ENCODE measurements around the gene CAPN1. TPM values are rescaled to one million over a fixed set of nuclear protein-coding genes. Genes with fewer than 3 reads are reported as not detected.
A peak's percentile ranks its signal among the peaks of the same experiment; 100 is the strongest.
"Not testable (repeated sequence)": the region's sequence is repeated elsewhere in the genome, so short reads cannot be mapped to it uniquely, and the experiment has no call there.

The CAPN1 gene
- total and polyA plus RNA-seq, 12 donors, result 61.6 to 110 (median 84.8) TPM

DNA sequence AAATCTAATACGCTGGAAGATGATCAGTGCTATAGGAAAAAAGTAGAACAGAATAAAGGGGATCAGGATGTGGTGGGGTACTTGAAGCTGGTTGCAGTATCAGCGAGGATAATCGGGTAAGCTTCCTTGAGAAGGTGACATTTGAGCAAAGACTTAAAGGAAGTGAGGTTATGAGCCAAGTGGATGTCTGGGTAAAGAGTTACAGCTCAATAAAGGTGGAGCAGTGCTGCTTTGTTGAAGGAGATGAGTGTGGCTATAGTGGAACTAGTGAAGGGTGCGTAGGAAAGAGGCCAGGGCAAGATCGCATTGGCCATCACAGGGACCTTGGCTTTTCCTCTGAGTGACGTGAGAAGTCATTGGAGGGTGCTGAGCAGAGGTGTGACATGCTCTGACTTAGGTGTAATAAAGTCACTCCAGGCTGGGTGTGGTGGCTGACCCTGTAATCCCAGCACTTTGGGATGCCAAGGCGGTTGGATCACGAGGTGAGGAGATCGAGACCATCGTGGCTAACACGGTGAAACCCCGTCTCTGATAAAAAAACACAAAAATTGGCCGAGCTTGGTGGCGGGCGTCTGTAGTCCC is 45.1 kb upstream of the CAPN1 start:
- intact Hi-C loops (cut with DNase I), result loop anchor here in 2 of 10 donors (5.0 to 10.0 kb wide), 2 partner anchors 46 to 118 kb away; partner anchors contain the start of gene CAPN1 (in 1 of the 2)
- Histone ChIP-seq H3K4me1 (peaks cover 12 to 35% (median 27%) of the 10 kb centered on the region in 9 donors), H3K27me3 (no peaks in the 10 kb centered on the region), H3K27ac (no peak overlapping the region), H3K4me3 (no peak overlapping the region), H3K9me3 (no peaks in the 10 kb centered on the region), H3K36me3 (peaks cover 0 to 17% (median 6%) of the 10 kb centered on the region in 9 donors)
- 89 to 91% methylated on average over 15 of the region's 15 CpGs for whole genome bisulfite sequencing, 2 donors
- no peak for ATAC-seq
- DNase-seq, result no peak
- TF ChIP-seq, protein P1, sequence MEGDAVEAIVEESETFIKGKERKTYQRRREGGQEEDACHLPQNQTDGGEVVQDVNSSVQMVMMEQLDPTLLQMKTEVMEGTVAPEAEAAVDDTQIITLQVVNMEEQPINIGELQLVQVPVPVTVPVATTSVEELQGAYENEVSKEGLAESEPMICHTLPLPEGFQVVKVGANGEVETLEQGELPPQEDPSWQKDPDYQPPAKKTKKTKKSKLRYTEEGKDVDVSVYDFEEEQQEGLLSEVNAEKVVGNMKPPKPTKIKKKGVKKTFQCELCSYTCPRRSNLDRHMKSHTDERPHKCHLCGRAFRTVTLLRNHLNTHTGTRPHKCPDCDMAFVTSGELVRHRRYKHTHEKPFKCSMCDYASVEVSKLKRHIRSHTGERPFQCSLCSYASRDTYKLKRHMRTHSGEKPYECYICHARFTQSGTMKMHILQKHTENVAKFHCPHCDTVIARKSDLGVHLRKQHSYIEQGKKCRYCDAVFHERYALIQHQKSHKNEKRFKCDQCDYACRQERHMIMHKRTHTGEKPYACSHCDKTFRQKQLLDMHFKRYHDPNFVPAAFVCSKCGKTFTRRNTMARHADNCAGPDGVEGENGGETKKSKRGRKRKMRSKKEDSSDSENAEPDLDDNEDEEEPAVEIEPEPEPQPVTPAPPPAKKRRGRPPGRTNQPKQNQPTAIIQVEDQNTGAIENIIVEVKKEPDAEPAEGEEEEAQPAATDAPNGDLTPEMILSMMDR (IDR thresholded peaks at IDR 0.05), result no peak

DNA sequence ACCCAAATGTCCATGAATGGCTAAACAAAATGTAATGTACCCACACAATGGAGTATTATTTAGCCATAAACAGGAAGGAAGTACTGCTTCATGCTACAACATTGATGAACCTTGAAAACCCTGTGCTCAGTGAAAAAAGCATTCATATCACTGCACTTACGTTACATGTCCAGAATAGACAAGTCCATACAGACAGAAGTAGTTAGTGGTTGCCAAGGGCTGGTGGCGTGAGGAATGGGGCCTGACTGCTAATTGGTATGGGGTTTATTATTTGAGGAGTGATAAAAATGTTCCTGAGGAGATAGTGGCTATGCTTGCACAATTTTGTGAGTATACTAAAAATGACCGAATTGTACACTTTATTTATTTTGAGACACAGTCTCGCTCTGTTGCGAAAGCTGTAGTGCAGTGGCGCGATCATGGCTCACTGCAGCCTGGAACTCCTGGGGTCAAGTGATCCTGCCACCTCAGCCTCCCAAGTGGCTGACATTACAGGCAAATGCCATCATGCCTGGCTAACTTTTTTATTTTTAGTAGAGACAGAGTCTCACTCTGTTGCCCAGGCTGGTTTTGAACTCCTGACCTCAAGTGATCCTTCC is 39.7 kb upstream of the CAPN1 start:
- ATAC-seq, result no peak
- Histone ChIP-seq H3K27me3 (no peaks in the 10 kb centered on the region), H3K4me1 (no peaks in the 10 kb centered on the region), H3K36me3 (no peaks in the 10 kb centered on the region), H3K27ac (no peak overlapping the region), H3K4me3 (no peak overlapping the region), H3K9me3 (peaks cover 0 to under 1% (median 0%) of the 10 kb centered on the region in 11 donors)
- TF ChIP-seq, protein P1 (IDR thresholded peaks at IDR 0.05), result no peak
- WGBS, 2 donors, result 84 to 85% methylated on average over 7 of the region's 7 CpGs
- intact Hi-C loops (cut with DNase I), result no loop called here
- no peak for DNase-seq

DNA sequence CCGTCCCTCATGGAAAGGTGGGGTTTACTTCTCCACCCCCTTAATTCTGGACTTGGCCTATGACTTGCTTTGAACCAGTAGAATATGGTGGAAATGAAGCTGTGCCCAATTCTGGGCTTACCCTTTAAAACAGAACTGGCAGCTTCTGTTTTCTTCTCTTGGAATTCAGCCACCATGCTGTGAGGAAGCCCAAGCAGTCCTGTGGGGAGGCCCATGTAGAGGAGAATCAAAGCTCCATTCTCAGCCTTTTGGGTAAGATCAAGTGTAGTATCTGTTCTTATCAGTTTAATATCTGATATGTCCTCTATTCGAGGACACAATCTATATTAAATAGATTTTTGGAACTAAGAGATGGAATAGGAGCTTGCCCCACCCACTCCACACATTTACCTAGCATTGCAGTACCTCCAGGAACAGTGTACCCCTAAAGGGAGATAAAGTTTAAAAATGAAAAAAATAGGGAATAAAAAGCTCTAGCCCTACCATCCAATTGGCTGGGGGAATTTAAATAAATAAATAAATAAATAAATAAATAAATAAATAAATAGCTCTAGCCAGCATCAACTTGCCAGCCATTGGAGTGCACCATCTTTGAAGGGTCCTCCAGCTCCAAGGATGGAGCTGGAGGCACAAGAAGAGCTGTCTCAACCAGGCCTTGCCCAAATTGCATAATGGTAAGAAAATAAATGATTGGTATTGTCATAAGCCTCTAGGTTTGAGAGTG is 34.2 kb upstream of the CAPN1 start:
- Histone ChIP-seq H3K9me3 (peaks cover 0 to 7% (median 0%) of the 10 kb centered on the region in 11 donors), H3K27ac (no peak overlapping the region), H3K36me3 (no peaks in the 10 kb centered on the region), H3K27me3 (no peaks in the 10 kb centered on the region), H3K4me1 (peaks cover 0 to 27% (median 11%) of the 10 kb centered on the region in 9 donors), H3K4me3 (no peak overlapping the region)
- TF ChIP-seq, protein P1 (IDR thresholded peaks at IDR 0.05), result no peak
- no peak for DNase-seq
- WGBS, 2 donors, result 66 to 78% methylated on average over 2 of the region's 2 CpGs
- intact Hi-C loops (cut with DNase I), result loop anchor here in 1 of 10 donors (5.0 kb wide), 1 partner anchor 35 kb away; the partner anchor contains the start of gene CAPN1
- ATAC-seq, result no peak

DNA sequence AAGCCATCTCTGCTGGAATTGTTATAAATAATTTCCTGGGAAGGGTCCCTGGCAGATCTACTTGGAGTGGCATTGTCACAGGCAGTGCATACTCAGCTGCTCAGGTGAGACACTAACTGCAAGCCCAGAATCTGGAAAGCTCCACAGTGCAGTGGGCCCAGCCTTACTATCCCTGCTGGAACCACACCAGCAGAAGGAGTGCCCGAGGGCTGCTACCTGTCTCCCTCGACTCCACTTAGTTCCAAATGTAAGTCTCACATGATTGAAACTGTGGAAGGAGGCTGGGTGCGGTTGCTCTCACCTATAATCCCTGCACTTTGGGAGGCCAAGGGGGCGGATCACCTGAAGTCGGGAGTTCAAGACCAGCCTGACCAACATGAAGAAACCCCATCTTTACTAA is 33.1 kb upstream of the CAPN1 start:
- DNase-seq (no peak), ATAC-seq (no peak)
- H3K36me3 ChIP-seq, result no peaks in the 10 kb centered on the region
- H3K4me1 ChIP-seq, result peaks cover 0 to 32% (median 11%) of the 10 kb centered on the region in 9 donors
- 87 to 88% methylated on average over 5 of the region's 5 CpGs for WGBS, 2 donors
- TF ChIP-seq, protein P1 (IDR thresholded peaks at IDR 0.05), result no peak
- no peaks in the 10 kb centered on the region for H3K27me3 ChIP-seq
- intact Hi-C loops (cut with DNase I), result loop anchor here in 1 of 10 donors (5.0 kb wide), 1 partner anchor 34 kb away; the partner anchor contains the start of gene CAPN1
- no peak overlapping the region for H3K4me3 ChIP-seq
- peaks cover 0 to 7% (median 0%) of the 10 kb centered on the region in 11 donors for H3K9me3 ChIP-seq
- H3K27ac ChIP-seq, result no peak overlapping the region

DNA sequence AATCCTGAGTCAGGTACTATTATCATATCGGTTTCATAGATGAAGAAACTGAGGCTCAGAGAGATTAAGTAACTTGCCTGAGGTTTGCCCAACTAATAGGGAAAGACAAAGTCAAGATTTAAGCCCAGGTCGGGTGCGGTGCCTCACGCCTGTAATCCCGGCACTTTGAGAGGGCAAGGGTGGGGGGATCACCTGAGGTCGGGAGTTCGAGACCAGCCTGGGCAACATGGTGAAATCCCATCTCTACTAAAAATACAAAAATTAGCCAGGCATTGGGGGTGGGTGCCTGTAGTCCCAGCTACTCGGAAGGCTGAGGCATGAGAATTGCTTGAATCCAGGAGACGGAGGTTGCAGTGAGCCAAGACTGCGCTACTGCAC is 31.6 kb upstream of the CAPN1 start:
- H3K27me3 ChIP-seq; H3K36me3 ChIP-seq; DNase-seq; H3K9me3 ChIP-seq; intact Hi-C loops (cut with DNase I); H3K4me3 ChIP-seq: not testable (repeated sequence)
- 84 to 88% methylated on average over 10 of the region's 10 CpGs for WGBS, 2 donors
- ATAC-seq, result peak in 1 of 8 donors; percentile 15
- Histone ChIP-seq H3K27ac (peak overlapping the region; percentile 46 to 82 (median 71)), H3K4me1 (peaks cover 0 to 32% (median 11%) of the 10 kb centered on the region in 9 donors)
